B cell (primary cell): Measurements from ENCODE around the gene PLEKHJ1.

Source experiments
- CTCF ChIP-seq: fragments of 200-600 bp; IDR thresholded peaks from one replicate; pipeline ENCODE4 v1.8.0; 2022; ENCODE audit warnings: antibody characterized with exemption, mild to moderate bottlenecking
- EZH2 ChIP-seq: IDR thresholded peaks from 2 replicates; pipeline ENCODE4 v1.6.1; 2012; ENCODE audit warnings: borderline replicate concordance, low read depth, mild to moderate bottlenecking, moderate library complexity, low read length; ENCODE audit not compliant: insufficient read depth, poor library complexity, severe bottlenecking

- no peak for TF ChIP-seq CTCF
- TF ChIP-seq EZH2: no peak
These were observed 8.5 kb downstream of the PLEKHJ1 start for GRCh38 chr19:2227415-2228156.
